Measurements from ENCODE around the gene ZNF516.

Gene ZNF516

GRCh38 chr18:76494231-76495005 is 624 bp downstream of the ZNF516 start:
- DNase-seq (no peak), ATAC-seq (ENCODE audit: insufficient read depth, low read depth) (no peak)
- H4K20me1 ChIP-seq (ENCODE audit: insufficient read depth, low read length), result no peaks in the 10 kb centered on the region
- no peaks in the 10 kb centered on the region for H3K79me2 ChIP-seq (ENCODE audit: insufficient read depth, low read length)
- H3K27ac ChIP-seq (ENCODE audit: low read length), result no peak overlapping the region
- H3K27me3 ChIP-seq (ENCODE audit: insufficient read depth, low read length, poor library complexity), result no peaks in the 10 kb centered on the region
- no peaks in the 10 kb centered on the region for H3K36me3 ChIP-seq (ENCODE audit: insufficient read depth, low read length)
- TF ChIP-seq EZH2 (IDR thresholded peaks at IDR 0.05; ENCODE audit: borderline replicate concordance, low read depth, low read length, severe bottlenecking), result no peak
- TF ChIP-seq CTCF (IDR thresholded peaks at IDR 0.05; ENCODE audit: borderline replicate concordance, extremely low read depth, low read length, poor library complexity, severe bottlenecking), result no peak
- no peaks in the 10 kb centered on the region for H3K9me3 ChIP-seq (ENCODE audit: insufficient read depth, low read length, severe bottlenecking)
- H3K4me3 ChIP-seq (ENCODE audit: low read depth in 1 of 2, low read length in 2 of 2), result no peak overlapping the region
- H3K9ac ChIP-seq (ENCODE audit: low read depth, low read length), result no peak overlapping the region
- H3K4me1 ChIP-seq (ENCODE audit: insufficient read depth, low read length), result no peaks in the 10 kb centered on the region
- no peak overlapping the region for H2AFZ ChIP-seq (ENCODE audit: low read depth, low read length)
- no peak overlapping the region for H3K4me2 ChIP-seq (ENCODE audit: insufficient read depth, low read length)

GRCh38 chr18:76493213-76494161 is 1.6 kb downstream of the ZNF516 start:
- DNase-seq (no peak), ATAC-seq (ENCODE audit: insufficient read depth, low read depth) (no peak)
- Histone ChIP-seq H3K9me3 (ENCODE audit: insufficient read depth, low read length, severe bottlenecking) (no peaks in the 10 kb centered on the region), H3K27ac (ENCODE audit: low read length) (no peak overlapping the region), H3K27me3 (ENCODE audit: insufficient read depth, low read length, poor library complexity) (peaks cover 3% of the 10 kb centered on the region), H2AFZ (ENCODE audit: low read depth, low read length) (no peak overlapping the region), H3K4me2 (ENCODE audit: insufficient read depth, low read length) (no peak overlapping the region), H3K4me1 (ENCODE audit: insufficient read depth, low read length) (no peaks in the 10 kb centered on the region), H3K36me3 (ENCODE audit: insufficient read depth, low read length) (no peaks in the 10 kb centered on the region), H4K20me1 (ENCODE audit: insufficient read depth, low read length) (no peaks in the 10 kb centered on the region), H3K9ac (ENCODE audit: low read depth, low read length) (no peak overlapping the region), H3K79me2 (ENCODE audit: insufficient read depth, low read length) (no peaks in the 10 kb centered on the region), H3K4me3 (ENCODE audit: low read depth in 1 of 2, low read length in 2 of 2) (no peak overlapping the region)
- TF ChIP-seq EZH2 (IDR thresholded peaks at IDR 0.05; ENCODE audit: borderline replicate concordance, low read depth, low read length, severe bottlenecking), result no peak
- no peak for TF ChIP-seq CTCF (IDR thresholded peaks at IDR 0.05; ENCODE audit: borderline replicate concordance, extremely low read depth, low read length, poor library complexity, severe bottlenecking)

- no peak overlapping the region for H3K9ac ChIP-seq (ENCODE audit: low read depth, low read length)
- no peak overlapping the region for H2AFZ ChIP-seq (ENCODE audit: low read depth, low read length)
- no peaks in the 10 kb centered on the region for H3K79me2 ChIP-seq (ENCODE audit: insufficient read depth, low read length)
- DNase-seq (peak; percentile 11), ATAC-seq (ENCODE audit: insufficient read depth, low read depth) (no peak)
- H3K27me3 ChIP-seq (ENCODE audit: insufficient read depth, low read length, poor library complexity), result peaks cover 3% of the 10 kb centered on the region
- H3K36me3 ChIP-seq (ENCODE audit: insufficient read depth, low read length), result no peaks in the 10 kb centered on the region
- TF ChIP-seq CTCF (IDR thresholded peaks at IDR 0.05; ENCODE audit: borderline replicate concordance, extremely low read depth, low read length, poor library complexity, severe bottlenecking), result no peak
- TF ChIP-seq EZH2 (IDR thresholded peaks at IDR 0.05; ENCODE audit: borderline replicate concordance, low read depth, low read length, severe bottlenecking), result no peak
- H4K20me1 ChIP-seq (ENCODE audit: insufficient read depth, low read length), result no peaks in the 10 kb centered on the region
- no peak overlapping the region for H3K4me3 ChIP-seq (ENCODE audit: low read depth in 1 of 2, low read length in 2 of 2)
- no peaks in the 10 kb centered on the region for H3K9me3 ChIP-seq (ENCODE audit: insufficient read depth, low read length, severe bottlenecking)
- no peak overlapping the region for H3K27ac ChIP-seq (ENCODE audit: low read length)
- no peaks in the 10 kb centered on the region for H3K4me1 ChIP-seq (ENCODE audit: insufficient read depth, low read length)
- H3K4me2 ChIP-seq (ENCODE audit: insufficient read depth, low read length), result no peak overlapping the region
Observed at GRCh38 chr18:76492669-76493212, 2.3 kb downstream of the ZNF516 start.
